Activated CD8-positive, alpha-beta memory T cell treated with anti-CD3 and anti-CD28 coated beads for 36 hours (primary cell): ENCODE measurements around the gene IGSF3. TPM values are rescaled to one million over a fixed set of nuclear protein-coding genes. Genes with fewer than 3 reads are reported as not detected.

Experiments
- CTCF ChIA-PET: fragments of 350-600 bp; sonication (Branson Sonifier 250); formaldehyde crosslinking; loops from one replicate; lab custom pipeline; 2021; ENCODE audit warnings: antibody characterized with exemption; lab: Charles Lee
- POLR2A ChIA-PET: fragments of 350-600 bp; sonication (Branson Sonifier 250); formaldehyde crosslinking; loops from one replicate; lab custom pipeline; 2021; ENCODE audit warnings: antibody characterized with exemption; lab: Charles Lee
- total RNA-seq, 2 experiments: library from RNA; stranded (reverse); gene quantifications; one replicate each; pipeline ENCODE4 v1.2.3, GENCODE V29; 2021

Gene IGSF3
- total RNA-seq, 2 experiments from 2014 or later = 1.5 to 2.1 TPM

DNA sequence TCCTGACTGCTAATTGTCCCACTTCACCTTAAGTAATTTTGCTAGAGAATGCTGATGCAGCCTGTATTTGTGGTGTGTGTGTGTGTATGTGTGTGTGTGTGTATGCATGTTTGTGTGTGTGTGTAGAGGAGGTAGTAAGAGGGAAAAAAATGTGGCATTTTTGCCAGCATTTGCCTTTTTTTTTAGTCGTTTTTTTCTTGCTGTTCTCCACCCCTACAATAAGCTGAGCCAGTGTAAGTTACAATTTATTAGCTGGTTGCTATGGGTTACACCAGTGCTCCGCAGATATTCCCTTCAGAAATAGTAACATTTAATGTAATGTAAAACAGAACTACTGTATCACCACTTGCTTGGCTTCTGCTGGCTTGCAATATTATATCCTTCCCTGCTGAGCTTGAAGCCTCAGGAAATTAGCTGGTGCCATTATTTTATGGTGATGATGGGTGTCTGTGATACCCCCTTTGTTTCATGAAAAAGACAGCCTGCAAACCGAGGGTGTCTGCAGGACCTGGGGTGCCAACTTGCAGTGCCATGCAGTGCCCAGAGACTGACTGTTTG lies 23.4 kb upstream of the IGSF3 start:
- POLR2A ChIA-PET = no interaction called here
- CTCF ChIA-PET = no interaction called here

DNA sequence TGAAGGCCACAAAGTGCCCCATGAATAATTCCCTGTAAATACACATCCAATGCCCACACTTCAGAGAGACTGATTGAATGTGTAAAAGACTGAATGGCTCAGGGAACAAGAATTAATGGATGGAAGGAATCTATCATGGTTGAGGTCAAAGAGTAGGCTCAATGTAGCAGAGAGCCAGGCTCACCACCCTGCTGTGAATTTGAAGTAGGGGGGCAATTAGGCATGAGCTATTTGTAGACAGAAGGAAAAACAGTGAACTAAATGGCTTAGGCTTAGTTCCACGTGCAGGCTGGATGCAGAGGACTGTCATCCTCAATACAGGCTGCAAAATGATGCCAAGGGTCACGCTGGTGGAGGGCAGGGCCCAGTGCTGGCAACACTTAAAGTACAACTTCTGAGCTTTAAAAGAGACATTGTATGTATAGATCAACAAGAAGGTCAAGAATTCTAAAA lies 22.9 kb upstream of the IGSF3 start:
- CTCF ChIA-PET = no interaction called here

GRCh38 chr1:116686723-116687352 lies 19.3 kb upstream of the IGSF3 start:
- ChIA-PET POLR2A (no interaction called here), CTCF (no interaction called here)

More for the DNA sequence above, 22.9 kb upstream of the IGSF3 start:
- POLR2A ChIA-PET = no interaction called here

DNA sequence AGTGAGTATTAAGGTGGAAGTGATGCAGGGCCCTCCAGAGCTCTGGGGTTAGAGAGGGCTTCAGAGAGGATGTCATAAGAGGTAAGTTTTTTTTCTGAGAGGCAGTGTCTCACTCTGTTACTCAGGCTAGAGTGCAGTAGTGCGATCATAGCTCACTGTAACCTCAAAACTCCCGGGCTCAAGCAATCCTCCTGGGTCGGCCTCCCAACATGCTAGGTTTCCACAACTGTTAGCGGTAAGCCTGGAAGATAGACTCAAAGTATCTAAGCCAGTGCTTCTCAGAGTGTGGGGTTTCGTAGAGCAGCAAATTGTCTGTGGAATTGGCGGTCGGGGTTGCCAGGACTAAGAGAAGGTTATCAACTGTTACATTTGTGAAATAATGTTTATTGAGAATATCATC lies 18.6 kb upstream of the IGSF3 start:
- ChIA-PET CTCF (no interaction called here), POLR2A (no interaction called here)

- ChIA-PET CTCF (no interaction called here), POLR2A (no interaction called here)
Measured at GRCh38 chr1:116684575-116684974, 17.0 kb upstream of the IGSF3 start.

DNA sequence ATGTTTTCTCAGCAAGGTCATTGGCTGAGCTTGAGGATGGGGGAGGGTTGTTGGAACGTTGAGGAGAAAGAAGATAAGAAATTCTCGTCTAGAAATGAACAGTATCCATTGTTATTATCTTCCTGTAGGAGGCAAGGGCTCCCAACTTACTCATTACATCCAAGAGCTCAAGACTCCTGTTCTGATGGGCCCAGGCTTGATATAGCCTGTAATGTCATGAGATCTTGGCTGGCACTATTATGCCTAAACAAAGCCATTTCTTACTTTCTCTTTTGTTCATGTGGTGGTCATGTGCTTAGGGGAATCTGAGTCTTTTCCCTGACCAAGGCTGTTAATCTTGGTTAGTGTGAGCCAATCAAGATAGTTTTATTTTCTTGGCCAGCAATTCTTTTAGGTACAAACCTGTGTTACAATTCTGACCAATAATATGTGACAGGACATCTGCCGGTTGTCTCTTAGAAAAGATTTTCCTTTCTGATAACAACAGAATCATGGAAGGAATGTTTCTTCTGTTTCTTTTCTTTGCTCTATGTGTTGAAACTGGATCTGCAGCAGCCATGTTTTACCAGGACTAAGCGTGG lies 15.2 kb upstream of the IGSF3 start:
- POLR2A ChIA-PET = no interaction called here
- CTCF ChIA-PET = no interaction called here

DNA sequence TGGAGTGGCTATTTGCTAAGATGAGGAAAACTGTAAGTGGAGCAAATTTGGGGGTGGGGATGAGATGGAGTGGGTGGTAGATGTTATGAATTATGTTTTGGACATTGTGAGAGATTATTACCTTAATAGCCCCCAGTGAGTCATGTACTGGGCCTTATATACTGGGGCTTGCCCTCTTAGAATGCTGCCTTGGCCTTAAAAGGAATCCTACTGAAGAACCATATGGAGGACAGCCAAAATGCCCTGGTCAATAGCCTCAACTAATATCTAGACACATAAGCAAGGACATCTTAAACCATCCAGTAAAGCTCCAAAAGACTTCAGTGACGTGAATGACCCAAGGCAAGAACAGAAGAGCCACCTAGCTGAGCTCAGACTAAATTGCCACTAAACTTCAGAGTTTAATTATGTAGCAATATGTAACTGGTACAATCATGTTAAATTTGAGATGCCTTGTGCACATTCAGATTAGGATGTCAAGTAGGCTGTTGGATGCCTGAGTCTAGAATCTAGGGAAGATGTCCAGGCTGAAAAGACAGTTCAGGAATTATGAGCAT lies 13.9 kb upstream of the IGSF3 start:
- POLR2A ChIA-PET = no interaction called here
- CTCF ChIA-PET = no interaction called here

DNA sequence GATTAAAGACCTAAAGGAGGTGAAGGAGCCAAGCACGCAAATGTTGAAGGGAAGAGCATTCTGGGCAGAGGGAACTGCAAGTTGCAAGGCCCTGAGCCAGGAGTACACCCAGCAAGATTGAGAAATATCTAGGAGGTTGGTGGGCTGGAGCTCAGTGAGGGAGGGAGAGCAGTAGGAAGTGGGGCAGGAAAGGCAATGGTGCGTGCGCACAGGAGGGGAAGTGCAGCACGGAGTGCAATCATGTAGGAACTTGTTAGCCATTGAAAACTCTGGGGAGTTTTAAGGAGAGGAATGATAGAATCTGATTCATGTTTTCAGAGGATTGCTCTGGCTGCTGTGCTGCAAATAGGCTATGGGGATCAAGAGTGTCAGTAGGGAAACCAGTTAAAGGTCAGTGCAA lies 13.2 kb upstream of the IGSF3 start:
- ChIA-PET CTCF (no interaction called here), POLR2A (no interaction called here)

DNA sequence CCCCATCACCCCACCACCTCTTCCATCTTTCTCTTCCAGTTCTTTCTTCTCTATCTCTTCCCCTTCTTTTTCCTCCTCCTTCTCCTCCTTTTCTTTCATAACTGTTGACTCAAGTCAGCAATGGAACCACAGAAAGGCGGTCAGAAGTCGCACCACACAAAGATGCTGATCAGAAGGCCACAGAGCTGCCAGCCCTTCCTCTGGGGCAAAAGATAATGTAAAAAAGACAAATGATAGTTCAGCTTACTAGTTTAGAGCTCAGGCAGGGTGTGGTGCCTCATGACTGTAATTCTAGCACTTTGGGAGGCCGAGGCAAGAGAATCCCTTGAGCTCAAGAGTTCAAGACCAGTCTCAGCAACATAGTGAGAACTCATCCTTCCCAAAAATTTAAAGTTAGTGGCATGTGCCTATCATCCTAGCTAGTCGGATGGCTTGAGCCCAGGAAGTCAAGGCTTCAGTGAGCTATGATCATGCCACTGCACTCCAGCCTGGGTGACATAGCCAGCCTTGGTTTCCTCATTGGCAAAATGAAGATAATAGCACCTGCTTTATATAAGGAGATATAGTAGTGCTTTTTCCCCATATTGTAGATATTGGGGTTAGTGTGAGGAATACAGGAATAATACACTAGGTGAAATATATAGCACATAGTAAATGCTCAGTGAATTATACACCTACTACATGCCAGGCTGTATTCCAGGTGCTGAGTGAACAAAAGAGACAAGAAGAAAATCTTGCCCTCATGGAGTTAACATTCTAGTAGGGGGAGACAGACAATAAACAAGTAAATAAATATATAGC lies 12.5 kb upstream of the IGSF3 start:
- ChIA-PET CTCF (no interaction called here), POLR2A (no interaction called here)

DNA sequence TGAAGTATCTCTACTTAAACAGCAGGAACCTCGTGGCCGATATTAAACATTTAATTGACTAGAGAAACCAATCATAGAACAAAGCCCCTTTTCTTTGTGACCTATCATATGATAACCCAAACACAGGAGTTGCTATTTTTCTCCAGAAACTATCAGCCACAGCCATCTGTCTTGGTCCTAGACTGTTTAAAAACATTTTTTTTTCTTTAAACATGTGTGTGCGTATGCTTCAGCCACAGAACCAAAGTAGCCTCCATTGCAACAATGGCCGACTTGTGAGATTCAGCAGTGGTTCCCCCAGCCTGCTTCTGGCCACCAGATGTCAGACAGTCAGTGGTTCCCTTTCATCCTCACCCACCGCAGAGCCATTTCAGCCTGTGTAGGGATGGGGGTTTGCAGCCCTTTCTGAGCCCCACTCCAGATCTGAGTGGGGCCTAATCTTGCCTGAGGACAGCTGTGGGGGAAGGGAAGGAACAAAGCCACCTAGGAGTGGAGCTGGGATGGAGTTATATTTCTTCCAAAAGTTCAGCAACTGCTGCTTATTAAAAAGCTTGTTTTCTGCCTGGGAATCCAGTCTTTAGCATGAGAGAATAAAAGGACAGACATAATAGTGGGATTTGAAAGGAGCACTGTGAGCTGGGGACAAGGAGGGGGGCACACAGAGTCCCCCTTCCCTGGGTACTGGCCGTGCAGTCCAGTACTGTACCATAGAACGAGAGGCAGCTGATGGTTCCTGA lies 11.7 kb upstream of the IGSF3 start:
- POLR2A ChIA-PET = no interaction called here
- CTCF ChIA-PET = no interaction called here

- POLR2A ChIA-PET = no interaction called here
- CTCF ChIA-PET = no interaction called here
Measured at GRCh38 chr1:116678732-116679090, 11.2 kb upstream of the IGSF3 start.

- POLR2A ChIA-PET = no interaction called here
- CTCF ChIA-PET = interaction anchor here (0.6 to 0.7 kb wide), 4 partner anchors 21 to 204 kb away, joined by 3 to 6 read pairs (median 3); no protein-coding TSS in a partner anchor
Measured at GRCh38 chr1:116677474-116678062, 10.0 kb upstream of the IGSF3 start.

GRCh38 chr1:116676291-116676690 lies 8.8 kb upstream of the IGSF3 start:
- POLR2A ChIA-PET = no interaction called here
- CTCF ChIA-PET = no interaction called here

- POLR2A ChIA-PET = no interaction called here
Measured at GRCh38 chr1:116674751-116675150, 7.2 kb upstream of the IGSF3 start.

GRCh38 chr1:116674011-116674531 lies 6.5 kb upstream of the IGSF3 start:
- ChIA-PET POLR2A (no interaction called here), CTCF (interaction anchor here (2.3 kb wide), 1 partner anchor 99 kb away, joined by 8 read pairs; no protein-coding TSS in a partner anchor)

More at GRCh38 chr1:116674751-116675150, 7.2 kb upstream of the IGSF3 start:
- CTCF ChIA-PET = no interaction called here

GRCh38 chr1:116671912-116672311 lies 4.4 kb upstream of the IGSF3 start:
- CTCF ChIA-PET = interaction anchor here (0.6 to 0.7 kb wide), 2 partner anchors 60 to 507 kb away, joined by 3 read pairs; no protein-coding TSS in a partner anchor
- POLR2A ChIA-PET = interaction anchor here (0.6 to 1.1 kb wide), 2 partner anchors 101 to 290 kb away, joined by 3 to 11 read pairs; partner anchors contain the start of gene CD58

DNA sequence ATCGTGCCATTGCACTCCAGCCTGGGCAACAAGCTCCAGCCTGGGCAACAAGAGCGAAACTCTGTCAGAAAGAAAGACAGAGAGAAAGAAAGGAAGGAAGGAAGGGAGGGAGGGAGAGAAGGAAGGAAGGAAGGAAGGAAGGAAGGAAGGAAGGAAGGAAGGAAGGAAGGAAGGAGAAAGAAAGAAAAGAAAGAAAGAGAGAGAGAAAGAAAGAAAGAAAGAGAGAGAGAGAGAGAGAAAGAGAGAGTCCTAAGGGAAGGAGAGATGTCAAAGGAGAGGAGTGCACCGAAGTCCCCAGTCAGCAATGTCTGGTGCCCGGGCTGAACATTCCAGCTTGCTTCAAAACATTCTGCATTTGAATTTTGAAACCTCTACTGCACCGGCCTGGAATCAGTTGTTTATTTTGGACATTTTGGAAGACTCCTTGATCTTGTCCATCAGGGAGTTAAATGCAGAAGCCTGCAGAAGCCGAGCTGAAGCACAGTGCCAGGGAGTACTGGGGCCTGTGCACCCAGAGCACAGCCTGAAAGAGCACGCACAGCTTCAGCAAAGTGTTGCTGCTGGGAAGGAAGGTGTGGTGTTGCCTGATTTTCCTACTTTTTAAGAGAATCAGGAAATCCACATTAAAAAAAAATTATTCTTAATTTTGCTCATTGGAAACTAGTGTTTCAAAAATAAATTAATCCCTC lies 3.7 kb upstream of the IGSF3 start:
- ChIA-PET POLR2A (interaction anchor here (0.6 to 1.1 kb wide), 2 partner anchors 100 to 290 kb away, joined by 3 to 11 read pairs; partner anchors contain the start of gene CD58), CTCF (interaction anchor here (0.7 kb wide), 1 partner anchor 253 kb away, joined by 3 read pairs; no protein-coding TSS in a partner anchor)

- ChIA-PET CTCF (interaction anchor here (1.0 kb wide), 1 partner anchor 94 kb away, joined by 3 read pairs; no protein-coding TSS in a partner anchor), POLR2A (no interaction called here)
Measured at GRCh38 chr1:116668277-116668676, 744 bp upstream of the IGSF3 start.
